ENCODE measurements around the gene RAPGEF2. TPM values are rescaled to one million over a fixed set of nuclear protein-coding genes. Genes with fewer than 3 reads are reported as not detected.

RAPGEF2 gene
- total RNA-seq, 1 experiment from 2014 or later: 23.8 TPM

GRCh38 chr4:159155119-159155518, 52.2 kb downstream of the RAPGEF2 start:
- Mint-ChIP-seq H3K27me3 (ENCODE audit: unreplicated experiment) (no peaks in the 10 kb centered on the region), H3K9me3 (ENCODE audit: low read depth, unreplicated experiment) (no peaks in the 10 kb centered on the region), H3K4me1 (ENCODE audit: low read depth, unreplicated experiment) (no peaks in the 10 kb centered on the region), H3K4me3 (ENCODE audit: low read depth, unreplicated experiment) (no peak overlapping the region), H3K27ac (ENCODE audit: unreplicated experiment) (no peak overlapping the region), H3K36me3 (ENCODE audit: insufficient read depth, unreplicated experiment) (no peaks in the 10 kb centered on the region)
- no peak for TF ChIP-seq CTCF (IDR thresholded peaks at IDR 0.05; ENCODE audit: unreplicated experiment)
- intact Hi-C loops (cut with micrococcal nuclease; ENCODE audit: unreplicated experiment): no loop called here
- BruUV-seq (replicated peaks): no TSS peak
- DNase-seq: no peak
- CTCF ChIA-PET: no interaction called here

- no peak overlapping the region for H3K27ac Mint-ChIP-seq (ENCODE audit: unreplicated experiment)
- H3K9me3 Mint-ChIP-seq (ENCODE audit: low read depth, unreplicated experiment): no peaks in the 10 kb centered on the region
- CTCF ChIA-PET: no interaction called here
- BruUV-seq (replicated peaks): no TSS peak
- intact Hi-C loops (cut with micrococcal nuclease; ENCODE audit: unreplicated experiment): no loop called here
- no peaks in the 10 kb centered on the region for H3K4me1 Mint-ChIP-seq (ENCODE audit: low read depth, unreplicated experiment)
- H3K27me3 Mint-ChIP-seq (ENCODE audit: unreplicated experiment): no peaks in the 10 kb centered on the region
- no peak overlapping the region for H3K4me3 Mint-ChIP-seq (ENCODE audit: low read depth, unreplicated experiment)
- TF ChIP-seq CTCF (IDR thresholded peaks at IDR 0.05; ENCODE audit: unreplicated experiment): no peak
- H3K36me3 Mint-ChIP-seq (ENCODE audit: insufficient read depth, unreplicated experiment): no peaks in the 10 kb centered on the region
- no peak for DNase-seq
Observed at GRCh38 chr4:159158083-159158617, 55.3 kb downstream of the RAPGEF2 start.

GRCh38 chr4:159158985-159159384, 56.1 kb downstream of the RAPGEF2 start:
- Mint-ChIP-seq H3K36me3 (ENCODE audit: insufficient read depth, unreplicated experiment) (no peaks in the 10 kb centered on the region), H3K27me3 (ENCODE audit: unreplicated experiment) (no peaks in the 10 kb centered on the region), H3K4me1 (ENCODE audit: low read depth, unreplicated experiment) (no peaks in the 10 kb centered on the region), H3K27ac (ENCODE audit: unreplicated experiment) (no peak overlapping the region), H3K4me3 (ENCODE audit: low read depth, unreplicated experiment) (no peak overlapping the region), H3K9me3 (ENCODE audit: low read depth, unreplicated experiment) (no peaks in the 10 kb centered on the region)
- no peak for DNase-seq
- no TSS peak for BruUV-seq (replicated peaks)
- no peak for TF ChIP-seq CTCF (IDR thresholded peaks at IDR 0.05; ENCODE audit: unreplicated experiment)
- intact Hi-C loops (cut with micrococcal nuclease; ENCODE audit: unreplicated experiment): no loop called here
- CTCF ChIA-PET: no interaction called here

- H3K27ac Mint-ChIP-seq (ENCODE audit: unreplicated experiment): no peak overlapping the region
- intact Hi-C loops (cut with micrococcal nuclease; ENCODE audit: unreplicated experiment): no loop called here
- H3K4me1 Mint-ChIP-seq (ENCODE audit: low read depth, unreplicated experiment): no peaks in the 10 kb centered on the region
- no peaks in the 10 kb centered on the region for H3K36me3 Mint-ChIP-seq (ENCODE audit: insufficient read depth, unreplicated experiment)
- TF ChIP-seq CTCF (IDR thresholded peaks at IDR 0.05; ENCODE audit: unreplicated experiment): no peak
- H3K27me3 Mint-ChIP-seq (ENCODE audit: unreplicated experiment): no peaks in the 10 kb centered on the region
- H3K4me3 Mint-ChIP-seq (ENCODE audit: low read depth, unreplicated experiment): no peak overlapping the region
- no peak for DNase-seq
- CTCF ChIA-PET: no interaction called here
- H3K9me3 Mint-ChIP-seq (ENCODE audit: low read depth, unreplicated experiment): no peaks in the 10 kb centered on the region
- BruUV-seq (replicated peaks): no TSS peak
Observed at GRCh38 chr4:159159611-159160010, 56.7 kb downstream of the RAPGEF2 start.
